Calu3 (cell line): ENCODE data around the gene TNRC18. TPM values are rescaled to one million over a fixed set of nuclear protein-coding genes. Genes with fewer than 3 reads are reported as not detected.
A peak's percentile ranks its signal among the peaks of the same experiment; 100 is the strongest.
"Not testable (repeated sequence)": the region's sequence is repeated elsewhere in the genome, so short reads cannot be mapped to it uniquely, and the experiment has no call there.

Experiments used
- BruUV-seq: library from RNA; stranded (reverse); fragments of 400-500 nt; replicated peaks from 2 replicates; lab custom pipeline; 2021; lab: Mats Ljungman, UMichigan
- CTCF ChIA-PET: fragments of 300-600 bp; sonication (Branson Sonifier 250); formaldehyde crosslinking; loops from one replicate; lab custom pipeline; 2022; ENCODE audit warnings: antibody characterized with exemption; lab: Charles Lee
- DNase-seq: peaks from one replicate; pipeline ENCODE4 v3.0.0; 2022
- H3K27ac Mint-ChIP-seq: one replicate; pipeline ENCODE4 v1.8.0; 2022; ENCODE audit warnings: mixed read lengths; ENCODE audit not compliant: unreplicated experiment
- H3K27me3 Mint-ChIP-seq: one replicate; pipeline ENCODE4 v1.8.0; 2022; ENCODE audit warnings: mixed read lengths; ENCODE audit not compliant: unreplicated experiment
- H3K36me3 Mint-ChIP-seq: one replicate; pipeline ENCODE4 v1.8.0; 2022; ENCODE audit warnings: mild to moderate bottlenecking, moderate library complexity, mixed read lengths; ENCODE audit not compliant: insufficient read depth, unreplicated experiment
- H3K4me1 Mint-ChIP-seq: one replicate; pipeline ENCODE4 v1.8.0; 2022; ENCODE audit warnings: mild to moderate bottlenecking, low read depth, mixed read lengths; ENCODE audit not compliant: unreplicated experiment
- H3K4me3 Mint-ChIP-seq: one replicate; pipeline ENCODE4 v1.8.0; 2022; ENCODE audit warnings: mild to moderate bottlenecking, low read depth, moderate library complexity, mixed read lengths; ENCODE audit not compliant: unreplicated experiment
- H3K9me3 Mint-ChIP-seq: one replicate; pipeline ENCODE4 v1.8.0; 2022; ENCODE audit warnings: low read depth, mixed read lengths; ENCODE audit not compliant: unreplicated experiment
- CTCF ChIP-seq: fragments of 200-600 bp; IDR thresholded peaks from one replicate; pipeline ENCODE4 v1.8.0; 2022; ENCODE audit warnings: antibody characterized with exemption; ENCODE audit not compliant: unreplicated experiment
- intact Hi-C: fragments of 100-400 bp; cut with micrococcal nuclease; formaldehyde crosslinking; loops from one replicate; pipeline ENCODE4 v1.10.0; 2022; ENCODE audit not compliant: unreplicated experiment
- total RNA-seq: library from RNA; stranded (reverse); gene quantifications from 2 replicates; pipeline ENCODE4 v1.2.3, GENCODE V29; 2022

TNRC18 gene
- total RNA-seq, 1 experiment from 2014 or later: 213 TPM

- Mint-ChIP-seq H3K4me1 (no peaks in the 10 kb centered on the region), H3K9me3 (no peaks in the 10 kb centered on the region), H3K27ac (no peak overlapping the region), H3K36me3 (peaks cover 82% of the 10 kb centered on the region), H3K27me3 (no peaks in the 10 kb centered on the region), H3K4me3 (no peak overlapping the region)
- intact Hi-C loops: no loop called here
- TF ChIP-seq CTCF: no peak
- no peak for DNase-seq
- CTCF ChIA-PET: no interaction called here
- BruUV-seq: no TSS peak
Observed at GRCh38 chr7:5309146-5309545, 114.5 kb downstream of the TNRC18 start.

- TSS peak; percentile 28 for BruUV-seq
- H3K9me3 Mint-ChIP-seq, H3K4me3 Mint-ChIP-seq, H3K4me1 Mint-ChIP-seq, intact Hi-C loops, H3K27ac Mint-ChIP-seq, DNase-seq: not testable (repeated sequence)
- CTCF ChIA-PET: interaction anchor here (0.9 kb wide), 1 partner anchor 67 kb away, joined by 4 read pairs; no protein-coding TSS in a partner anchor
- H3K27me3 Mint-ChIP-seq: peaks cover 14% of the 10 kb centered on the region
- H3K36me3 Mint-ChIP-seq: peaks cover 67% of the 10 kb centered on the region
Observed at GRCh38 chr7:5307221-5308142, 116.2 kb downstream of the TNRC18 start.

DNA sequence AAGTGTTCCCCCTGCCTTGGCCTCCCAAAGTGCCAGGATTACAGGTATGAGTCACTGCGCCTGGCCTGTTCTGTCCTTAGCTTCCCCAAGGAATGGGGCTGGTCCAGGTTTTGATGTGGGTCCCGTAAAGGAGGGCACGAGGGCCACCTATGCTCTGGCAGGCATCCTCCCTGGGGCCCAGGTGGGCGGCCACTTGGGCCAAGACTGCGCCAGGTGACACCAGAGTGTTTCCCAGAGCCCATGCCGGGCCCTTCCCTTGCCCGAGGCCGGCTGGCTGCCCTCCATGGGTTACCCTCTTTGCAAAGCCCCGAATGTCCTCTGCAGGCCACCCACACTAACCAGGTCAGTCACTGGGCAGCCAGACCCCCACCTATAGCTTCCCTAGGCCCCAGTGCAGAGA, 118.6 kb downstream of the TNRC18 start:
- CTCF ChIA-PET: interaction anchor here (0.6 to 1.2 kb wide), 4 partner anchors 10 to 514 kb away, joined by 3 to 4 read pairs (median 4); no protein-coding TSS in a partner anchor
- H3K4me3 Mint-ChIP-seq, H3K9me3 Mint-ChIP-seq, H3K4me1 Mint-ChIP-seq, DNase-seq, intact Hi-C loops, BruUV-seq, H3K27ac Mint-ChIP-seq: not testable (repeated sequence)
- Mint-ChIP-seq H3K27me3 (peaks cover 38% of the 10 kb centered on the region), H3K36me3 (peaks cover 44% of the 10 kb centered on the region)

DNA sequence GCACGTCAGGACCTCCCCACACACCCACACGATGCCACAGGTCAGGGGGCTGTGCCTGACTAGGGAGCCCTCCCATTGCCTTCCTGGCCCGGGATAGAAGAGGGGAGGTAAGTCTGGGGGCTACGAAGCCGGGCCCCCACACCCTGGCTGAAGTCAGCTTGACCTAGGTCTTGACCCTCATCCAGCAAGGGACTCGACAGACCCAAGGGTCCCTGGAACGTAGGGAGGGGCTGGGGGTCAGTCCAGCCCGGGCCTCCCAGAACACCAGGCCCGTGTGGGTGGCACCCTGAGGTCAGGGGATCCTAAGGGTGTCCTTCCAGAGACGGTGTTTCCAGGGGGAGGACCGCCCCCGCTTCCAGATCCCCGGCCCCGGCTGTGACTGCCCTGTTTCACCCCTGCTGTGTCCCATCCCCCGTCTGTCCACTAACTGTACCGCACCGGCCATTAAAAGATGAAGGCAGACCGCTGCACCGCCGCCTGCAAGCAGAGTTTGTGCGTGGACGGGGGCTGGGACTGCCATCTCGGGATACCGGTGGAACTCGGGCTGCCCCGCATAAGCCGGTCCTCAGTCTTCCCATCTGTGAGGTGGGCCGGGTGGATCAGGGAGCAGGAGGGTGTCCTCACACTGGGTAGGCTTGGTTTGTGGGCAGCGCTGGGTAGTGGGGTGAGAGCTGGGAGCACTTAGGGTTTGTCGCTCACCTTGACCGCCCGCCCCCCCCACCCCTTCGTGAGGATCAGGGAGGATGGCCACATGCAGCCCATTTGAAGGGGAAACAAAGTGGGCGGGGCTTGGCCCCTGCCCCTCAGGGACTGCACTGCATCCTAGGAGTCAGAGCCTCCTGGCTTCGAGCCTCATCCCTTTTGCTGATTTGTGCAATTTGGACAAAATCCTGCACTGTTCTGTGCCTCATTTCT, 119.8 kb downstream of the TNRC18 start:
- H3K36me3 Mint-ChIP-seq: peaks cover 45% of the 10 kb centered on the region
- H3K27ac Mint-ChIP-seq: no peak overlapping the region
- peaks cover 50% of the 10 kb centered on the region for H3K27me3 Mint-ChIP-seq
- intact Hi-C loops: no loop called here
- H3K4me3 Mint-ChIP-seq: no peak overlapping the region
- CTCF ChIA-PET: interaction anchor here (1.2 kb wide), 1 partner anchor 64 kb away, joined by 4 read pairs; no protein-coding TSS in a partner anchor
- no peaks in the 10 kb centered on the region for H3K4me1 Mint-ChIP-seq
- no peaks in the 10 kb centered on the region for H3K9me3 Mint-ChIP-seq
- no peak for DNase-seq
- no peak for TF ChIP-seq CTCF
- BruUV-seq: no TSS peak

- CTCF ChIA-PET: no interaction called here
- peaks cover 44% of the 10 kb centered on the region for H3K36me3 Mint-ChIP-seq
- no peak for DNase-seq
- intact Hi-C loops: no loop called here
- no peak overlapping the region for H3K27ac Mint-ChIP-seq
- no peak overlapping the region for H3K4me3 Mint-ChIP-seq
- no TSS peak for BruUV-seq
- peaks cover 58% of the 10 kb centered on the region for H3K27me3 Mint-ChIP-seq
- no peaks in the 10 kb centered on the region for H3K4me1 Mint-ChIP-seq
- TF ChIP-seq CTCF: no peak
- H3K9me3 Mint-ChIP-seq: no peaks in the 10 kb centered on the region
Observed at GRCh38 chr7:5303061-5303460, 120.6 kb downstream of the TNRC18 start.
